Lung (tissue), 12 donors: ENCODE data around the gene ROBO1. TPM values are rescaled to one million over a fixed set of nuclear protein-coding genes. Genes with fewer than 3 reads are reported as not detected.

Experiments
- ATAC-seq: fragments of 200-7000 bp; cut with Tn5 transposase; one replicate; pipeline ENCODE4 v1.9.1; 2020; ENCODE audit warnings: moderate number of reproducible peaks; ENCODE audit not compliant: insufficient read depth, low FRiP score
- DNase-seq, 3 donors: peaks; one replicate each; pipeline ENCODE4 v3.0.0-alpha.2; 2013 to 2017
- H3K27ac ChIP-seq, 2 donors: one replicate each; pipeline ENCODE4 v1.5.1; 2013; ENCODE audit warnings: mild to moderate bottlenecking in 2 of 2, moderate library complexity in 2 of 2, control low read depth in 1 of 2, inconsistent platforms in 1 of 2, low read depth in 1 of 2, low read length in 1 of 2
- H3K27me3 ChIP-seq, 3 donors: one replicate each; pipeline ENCODE4 v1.5.1; 2013; ENCODE audit warnings: low read length in 2 of 3; ENCODE audit not compliant: control insufficient read depth in 3 of 3, insufficient read depth in 3 of 3
- H3K36me3 ChIP-seq, 4 donors: one replicate each; pipeline ENCODE4 v1.5.1; 2013; ENCODE audit warnings: low read length in 4 of 4, mild to moderate bottlenecking in 1 of 4, moderate library complexity in 1 of 4; ENCODE audit not compliant: control insufficient read depth in 4 of 4, insufficient read depth in 4 of 4
- H3K4me1 ChIP-seq, 5 donors: one replicate each; pipeline ENCODE4 v1.5.1; 2013; ENCODE audit warnings: low read length in 5 of 5, mild to moderate bottlenecking in 2 of 5, moderate library complexity in 1 of 5; ENCODE audit not compliant: control insufficient read depth in 5 of 5, insufficient read depth in 5 of 5
- H3K4me3 ChIP-seq: one replicate; pipeline ENCODE4 v1.5.1; 2013; ENCODE audit warnings: mild to moderate bottlenecking, control low read depth, moderate library complexity
- H3K9ac ChIP-seq, 2 donors: one replicate each; pipeline ENCODE4 v1.5.1; 2013; ENCODE audit warnings: low read length in 2 of 2, control low read depth in 1 of 2; ENCODE audit not compliant: insufficient read depth in 1 of 2
- H3K9me3 ChIP-seq, 4 donors: one replicate each; pipeline ENCODE4 v1.5.1; 2013; ENCODE audit warnings: low read length in 3 of 4, mild to moderate bottlenecking in 1 of 4, moderate library complexity in 1 of 4; ENCODE audit not compliant: control insufficient read depth in 4 of 4, insufficient read depth in 3 of 4
- CTCF ChIP-seq: IDR thresholded peaks from 2 replicates; pipeline ENCODE4 v1.5.1; 2012; ENCODE audit warnings: mild to moderate bottlenecking; ENCODE audit errors: control extremely low read depth, extremely low read depth
- WGBS, 2 donors: extraction: QIAGEN DNeasy Blood & Tissue Kit; methylation state at CpG; one replicate each; pipeline ENCODE4 v1.1.7; 2013; 5-methylcytosine and 5-hydroxymethylcytosine counted together
- polyA plus RNA-seq, 2 donors: library from polyadenylated mRNA; stranded (reverse); fragments of 200-250 nt; gene quantifications; one replicate each; pipeline ENCODE4 v1.2.1, GENCODE V29; 2013
- total RNA-seq, 2 donors: library from RNA; depleted of rRNA in 1 of 2; stranded (reverse); fragments of >200 nt in 1 of 2; gene quantifications; one replicate each; pipeline ENCODE4 v1.2.1, GENCODE V29; 2014 to 2021
- donor health status: control.
- donor health status: control.
- donor health status: Bipolar disorder and iron deficiency.
- donor health status: healthy.
- donor health status: DM: yes; HTN: yes; CAD: no.

The ROBO1 gene
- total and polyA plus RNA-seq, 4 donors: 2.6 to 72.6 (median 15.7) TPM

DNA sequence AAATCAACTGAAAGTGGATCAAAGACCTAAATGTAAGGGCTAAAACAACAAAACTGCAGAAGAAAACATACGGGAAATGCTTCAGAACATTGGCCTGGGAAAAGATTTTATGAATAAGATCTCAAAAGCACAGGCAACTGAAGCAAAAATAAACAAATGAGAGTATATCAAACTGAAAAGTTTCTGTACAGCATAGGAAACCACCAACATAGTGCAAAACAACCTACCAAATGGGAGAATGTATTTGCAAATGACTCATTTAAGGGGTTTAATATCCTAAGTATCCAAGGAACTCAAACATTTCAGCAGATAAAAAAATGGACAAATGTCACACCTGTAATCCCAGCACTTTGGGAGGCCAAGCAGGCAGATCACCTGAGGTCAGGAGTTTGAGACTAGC lies 489.1 kb downstream of the ROBO1 start:
- H3K36me3 ChIP-seq: no peaks in the 10 kb centered on the region
- no peak overlapping the region for H3K9ac ChIP-seq
- no peaks in the 10 kb centered on the region for H3K27me3 ChIP-seq
- no peak overlapping the region for H3K27ac ChIP-seq
- no peak for TF ChIP-seq CTCF
- 79% methylated on average over 1 of the region's 1 CpG for WGBS, 2 donors
- DNase-seq (no peak), ATAC-seq (no peak)
- no peak overlapping the region for H3K4me3 ChIP-seq
- H3K9me3 ChIP-seq: peaks cover 0 to 4% (median 2%) of the 10 kb centered on the region in 4 donors
- no peaks in the 10 kb centered on the region for H3K4me1 ChIP-seq

- 83 to 85% methylated on average over 4 of the region's 4 CpGs for WGBS, 2 donors
- ATAC-seq: no peak
- no peak for TF ChIP-seq CTCF
These were observed 499.4 kb downstream of the ROBO1 start for GRCh38 chr3:79268422-79268821.

GRCh38 chr3:79264892-79265291 lies 502.9 kb downstream of the ROBO1 start:
- Histone ChIP-seq H3K9me3 (no peaks in the 10 kb centered on the region), H3K4me3 (no peak overlapping the region), H3K4me1 (peaks cover 0 to 12% (median 0%) of the 10 kb centered on the region in 5 donors), H3K27me3 (no peaks in the 10 kb centered on the region), H3K36me3 (no peaks in the 10 kb centered on the region), H3K27ac (no peak overlapping the region), H3K9ac (no peak overlapping the region)
- DNase-seq: no peak
- ATAC-seq: no peak
- TF ChIP-seq CTCF: no peak
- WGBS, 2 donors: 87 to 95% methylated on average over 2 of the region's 2 CpGs

More at GRCh38 chr3:79268422-79268821, 499.4 kb downstream of the ROBO1 start:
- peaks cover 0 to 3% (median 1%) of the 10 kb centered on the region in 4 donors for H3K9me3 ChIP-seq
- no peaks in the 10 kb centered on the region for H3K27me3 ChIP-seq
- no peak overlapping the region for H3K4me3 ChIP-seq
- no peaks in the 10 kb centered on the region for H3K4me1 ChIP-seq
- no peak overlapping the region for H3K9ac ChIP-seq
- H3K27ac ChIP-seq: no peak overlapping the region
- no peak for DNase-seq
- no peaks in the 10 kb centered on the region for H3K36me3 ChIP-seq

GRCh38 chr3:79263423-79263822 lies 504.4 kb downstream of the ROBO1 start:
- Histone ChIP-seq H3K27ac (no peak overlapping the region), H3K36me3 (no peaks in the 10 kb centered on the region), H3K9ac (no peak overlapping the region), H3K4me3 (no peak overlapping the region), H3K9me3 (no peaks in the 10 kb centered on the region), H3K27me3 (no peaks in the 10 kb centered on the region), H3K4me1 (peaks cover 0 to 12% (median 0%) of the 10 kb centered on the region in 5 donors)
- TF ChIP-seq CTCF: no peak
- ATAC-seq: no peak
- WGBS, 2 donors: 38 to 45% methylated on average over 1 of the region's 1 CpG
- no peak for DNase-seq
